Activated T-helper 1 cell treated with Interleukin-2 at 50 U/mL for 16 hours (primary cell): ENCODE results near the gene UBALD1.
"Not testable (repeated sequence)": the region's sequence is repeated elsewhere in the genome, so short reads cannot be mapped to it uniquely, and the experiment has no call there.

Experiments used
- DNase-seq: peaks from one replicate; pipeline ENCODE4 v3.0.0-alpha.2; 2020; ENCODE audit warnings: low read depth

UBALD1 gene

GRCh38 chr16:4597174-4597573 is 17.5 kb downstream of the UBALD1 start:
- no peak for DNase-seq

DNA sequence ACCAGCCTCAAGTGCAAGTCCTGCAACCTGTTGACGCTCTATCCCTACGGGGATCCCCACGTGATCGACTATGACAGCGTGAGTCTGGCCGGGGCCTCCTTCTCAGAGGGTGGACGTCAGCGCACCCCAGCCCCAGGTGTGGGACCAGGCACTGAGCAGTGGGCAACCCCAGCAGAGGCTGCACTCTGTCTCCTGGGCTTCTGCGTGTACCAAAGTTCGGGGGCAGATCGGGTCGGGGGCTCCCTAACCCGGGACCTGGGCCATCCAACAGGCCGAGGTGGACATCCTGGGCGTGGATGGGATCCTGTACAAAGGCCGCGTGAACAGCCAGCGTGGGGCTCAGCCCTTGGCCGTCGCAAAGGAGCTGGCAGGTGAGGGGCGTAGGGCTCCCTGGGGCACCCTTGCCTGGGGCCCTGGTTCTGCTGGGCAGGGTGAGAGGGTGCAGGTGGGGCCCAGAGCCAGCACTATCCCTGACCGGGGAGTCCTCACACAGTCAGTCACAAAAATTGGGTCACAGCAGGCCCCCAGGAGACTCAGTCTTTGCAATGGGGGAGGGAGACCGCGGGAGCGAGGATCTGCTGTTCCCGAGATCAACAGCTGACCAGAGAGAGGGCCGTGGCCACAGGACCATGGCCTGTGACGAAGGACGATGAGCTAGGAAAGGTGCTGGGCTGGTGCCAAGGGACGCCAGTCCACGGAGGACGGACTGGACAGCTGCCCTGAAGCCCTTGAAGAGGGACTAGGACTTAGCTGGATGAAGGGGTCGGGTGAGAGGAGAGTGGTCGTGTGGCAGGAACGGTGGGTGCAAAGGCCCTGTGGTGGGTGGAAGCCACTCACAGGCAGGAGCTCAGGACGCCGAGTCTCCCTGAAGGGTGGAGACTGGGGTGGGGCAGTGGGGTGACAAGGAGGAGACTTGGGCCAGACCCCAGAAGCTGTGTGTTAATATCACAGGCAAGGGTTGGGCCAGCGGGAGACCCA is 20.0 kb downstream of the UBALD1 start:
- no peak for DNase-seq

- no peak for DNase-seq
These were observed 21.6 kb downstream of the UBALD1 start for GRCh38 chr16:4593086-4593485.

- DNase-seq: no peak
These were observed 22.8 kb downstream of the UBALD1 start for GRCh38 chr16:4591706-4592470.

DNA sequence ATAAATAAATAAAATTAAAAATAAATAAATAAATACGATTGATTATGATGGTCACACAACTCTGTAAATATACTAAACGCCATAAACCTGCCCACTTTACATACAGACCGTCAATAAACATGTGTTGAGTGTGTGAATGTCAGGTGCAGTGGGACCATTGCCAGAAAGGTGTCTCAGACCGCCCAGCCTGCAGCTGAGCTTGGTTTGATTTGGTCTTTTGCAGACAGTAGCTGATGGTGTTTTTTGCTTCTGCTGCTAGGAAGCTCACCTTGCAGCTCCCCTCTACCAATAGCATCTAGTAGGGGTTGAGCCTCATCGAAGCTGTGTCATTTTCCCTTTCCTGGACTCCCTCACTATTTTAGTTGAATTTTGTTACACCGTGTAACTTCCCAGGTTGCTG is 23.5 kb downstream of the UBALD1 start:
- no peak for DNase-seq

DNA sequence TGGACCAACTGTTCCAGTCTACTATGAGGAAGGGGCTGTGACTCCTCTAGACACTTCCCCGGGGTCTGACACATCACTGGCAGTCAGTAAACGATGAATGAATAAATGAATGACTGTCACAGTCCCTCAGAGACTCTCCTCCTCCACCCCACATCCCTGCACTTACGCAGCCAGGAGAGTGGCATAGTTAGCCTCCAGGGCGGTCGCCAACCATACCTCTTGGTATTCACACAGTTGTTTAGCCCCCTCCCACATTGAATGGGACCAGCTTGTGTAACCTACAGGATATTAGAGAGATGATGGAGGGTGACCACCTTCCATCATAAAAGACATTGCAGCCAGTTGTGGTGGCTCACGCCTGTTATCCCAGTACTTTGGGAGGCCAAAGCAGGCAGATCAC is 25.7 kb downstream of the UBALD1 start:
- no peak for DNase-seq

- no peak for DNase-seq
These were observed 26.3 kb downstream of the UBALD1 start for GRCh38 chr16:4588386-4588785.

DNA sequence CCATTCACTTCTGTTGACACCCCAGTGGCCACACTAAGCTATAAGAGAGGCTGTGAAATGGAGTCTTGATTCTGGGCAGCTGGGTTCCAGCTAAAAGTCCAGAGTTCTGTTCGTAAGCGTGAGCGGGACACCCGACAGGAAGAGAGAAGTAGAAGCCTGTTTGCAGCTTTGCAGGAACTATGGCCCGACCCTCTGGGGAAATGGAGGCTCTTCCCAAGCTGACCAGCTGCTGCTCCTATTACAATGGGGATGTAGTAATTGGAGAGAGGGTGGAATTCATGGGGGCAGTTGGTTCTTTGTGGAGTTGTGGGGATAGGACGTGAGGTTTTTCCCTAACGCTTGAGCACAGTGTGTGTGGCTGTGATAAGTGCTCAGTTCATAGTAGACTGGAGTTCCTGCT is 28.4 kb downstream of the UBALD1 start:
- no peak for DNase-seq

GRCh38 chr16:4583906-4584305 is 30.8 kb downstream of the UBALD1 start:
- no peak for DNase-seq

- no peak for DNase-seq
These were observed 34.4 kb downstream of the UBALD1 start for GRCh38 chr16:4580250-4580649.

GRCh38 chr16:4578961-4579530 is 35.6 kb downstream of the UBALD1 start:
- no peak for DNase-seq

- DNase-seq: no peak
These were observed 38.7 kb downstream of the UBALD1 start for GRCh38 chr16:4576008-4576407.

- no peak for DNase-seq
These were observed 39.6 kb downstream of the UBALD1 start for GRCh38 chr16:4574919-4575705.

GRCh38 chr16:4573926-4574325 is 40.8 kb downstream of the UBALD1 start:
- DNase-seq: not testable (repeated sequence)

GRCh38 chr16:4572715-4573114 is 42.0 kb downstream of the UBALD1 start:
- DNase-seq: no peak

DNA sequence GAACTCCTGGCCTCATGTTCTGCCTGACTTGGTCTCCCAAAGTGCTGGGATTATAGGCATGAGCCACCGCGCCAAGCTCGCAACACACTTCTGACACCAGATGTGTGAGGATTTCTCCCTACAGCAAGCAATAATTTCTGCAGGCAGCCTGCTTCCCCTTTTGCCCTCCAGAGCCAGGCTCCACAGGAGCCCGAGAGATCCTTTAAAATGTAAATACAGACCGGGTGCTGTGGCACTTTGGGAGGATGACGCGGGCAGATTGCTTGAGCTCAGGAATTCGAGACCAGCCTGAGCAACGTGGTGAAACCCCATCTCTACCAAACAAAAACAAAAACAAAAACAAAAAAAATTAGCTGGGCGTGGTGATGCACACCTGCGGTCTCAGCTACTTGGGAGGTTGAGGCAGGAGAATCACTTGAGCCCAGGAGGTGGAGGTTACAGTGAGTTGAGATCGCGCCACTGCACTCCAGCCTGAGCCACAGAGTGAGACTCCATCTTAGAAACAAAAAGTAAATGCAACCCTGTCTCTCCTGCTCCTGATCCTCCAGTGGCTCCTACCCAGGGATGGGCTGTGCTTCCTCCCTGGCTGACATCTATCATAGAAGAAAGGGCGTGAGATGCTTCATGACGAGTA is 43.9 kb downstream of the UBALD1 start:
- DNase-seq: no peak

- no peak for DNase-seq
These were observed 44.6 kb downstream of the UBALD1 start for GRCh38 chr16:4570086-4570485.

GRCh38 chr16:4566144-4566543 is 48.5 kb downstream of the UBALD1 start:
- no peak for DNase-seq

DNA sequence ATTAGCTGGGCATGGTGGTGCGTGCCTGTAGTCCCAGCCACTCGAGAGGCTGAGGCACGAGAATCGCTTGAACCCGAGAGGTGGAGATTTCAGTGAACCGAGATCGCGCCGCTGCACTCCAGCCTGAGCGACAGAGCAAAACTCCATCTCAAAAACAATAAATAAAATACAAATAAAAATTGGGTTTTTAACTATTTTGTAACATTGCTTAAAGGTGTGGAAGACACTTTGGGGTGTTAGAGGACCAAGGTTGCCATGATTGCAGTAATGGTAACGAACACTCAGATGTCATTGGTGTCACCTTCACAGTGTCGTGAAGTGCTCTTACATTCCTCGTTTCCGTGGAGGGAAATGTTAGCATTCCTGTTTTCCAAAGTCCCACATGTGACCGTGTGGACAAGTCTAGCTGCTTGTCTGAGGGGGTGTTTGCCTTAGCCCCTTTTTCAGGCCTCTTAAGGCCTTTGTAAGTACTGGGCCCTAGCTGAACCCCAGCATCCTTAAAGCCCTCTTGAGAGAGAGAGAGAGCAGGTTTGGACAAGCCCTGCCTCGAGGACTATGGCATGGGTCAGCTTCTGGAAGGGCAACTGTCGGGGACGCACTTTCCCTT is 49.9 kb downstream of the UBALD1 start:
- DNase-seq: no peak

GRCh38 chr16:4561596-4561995 is 53.1 kb downstream of the UBALD1 start:
- no peak for DNase-seq
